ENCODE measurements around the gene PSMA3.
"Not testable (repeated sequence)": the region's sequence is repeated elsewhere in the genome, so short reads cannot be mapped to it uniquely, and the experiment has no call there.

PSMA3 gene

DNA sequence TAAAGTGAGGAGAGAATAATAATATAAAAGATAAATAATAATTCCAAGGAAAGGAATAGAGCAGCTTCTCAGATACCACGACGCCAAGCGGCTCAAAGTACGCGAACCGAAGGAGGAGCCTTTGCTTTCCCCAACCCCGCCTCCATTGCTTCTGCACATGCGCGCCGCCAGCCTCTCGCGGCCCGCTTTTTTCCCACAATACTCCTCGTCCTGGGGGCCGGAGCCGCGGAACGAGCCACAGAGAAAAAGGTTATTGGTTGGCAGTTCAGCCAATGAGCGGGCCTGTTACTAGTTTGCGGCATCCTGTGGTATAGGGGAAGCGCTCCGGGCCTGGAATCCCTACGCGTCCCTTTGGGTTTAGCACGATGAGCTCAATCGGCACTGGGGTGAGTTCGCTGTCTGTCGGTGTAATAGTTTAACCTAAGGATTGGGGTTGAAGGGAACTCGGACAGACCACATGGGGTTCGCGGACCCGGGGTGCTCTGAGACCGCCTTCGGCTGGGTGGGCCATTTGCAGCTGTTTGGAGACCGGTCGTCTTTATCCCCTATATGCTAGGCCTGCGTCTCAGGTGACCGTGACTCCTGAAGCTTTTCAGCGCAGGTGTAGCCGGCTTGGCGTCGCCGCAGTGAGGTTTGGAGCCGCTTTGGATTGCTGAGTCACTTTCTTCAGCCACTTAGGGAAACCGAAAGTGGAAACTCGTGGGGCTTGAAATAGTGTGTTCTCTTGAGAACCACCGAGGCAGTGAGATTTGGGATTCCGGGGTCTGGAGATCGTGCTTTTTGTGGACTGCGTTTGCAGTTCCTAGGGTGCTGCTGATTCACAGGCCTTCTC, at the start of gene PSMA3:
Gene PSMA3, plus strand, starts transcription at position 288 of the 832 bp plus-strand sequence. Its CDS starts 78 bp downstream, at position 366.
- peak; percentile 98 for DNase-seq

DNA sequence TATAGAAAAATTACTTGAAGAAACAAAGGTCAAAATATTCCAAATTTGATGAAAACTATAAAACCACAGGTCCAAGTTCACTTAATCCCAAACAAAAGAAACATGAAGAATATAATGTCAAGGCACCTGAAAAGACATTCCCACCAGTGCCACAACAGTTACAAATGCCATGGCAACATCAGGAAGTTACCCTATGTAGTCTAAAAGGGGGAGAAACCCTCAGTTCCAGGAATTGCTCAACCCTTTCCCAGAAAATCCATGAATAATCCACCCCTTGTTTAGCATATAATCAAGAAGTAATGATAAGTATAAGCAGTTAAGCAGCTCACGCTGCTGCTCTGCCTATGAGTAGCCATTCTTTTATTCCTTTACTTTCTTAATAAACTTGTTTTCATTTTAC, 48.4 kb upstream of the PSMA3 start:
- no peak for DNase-seq

DNA sequence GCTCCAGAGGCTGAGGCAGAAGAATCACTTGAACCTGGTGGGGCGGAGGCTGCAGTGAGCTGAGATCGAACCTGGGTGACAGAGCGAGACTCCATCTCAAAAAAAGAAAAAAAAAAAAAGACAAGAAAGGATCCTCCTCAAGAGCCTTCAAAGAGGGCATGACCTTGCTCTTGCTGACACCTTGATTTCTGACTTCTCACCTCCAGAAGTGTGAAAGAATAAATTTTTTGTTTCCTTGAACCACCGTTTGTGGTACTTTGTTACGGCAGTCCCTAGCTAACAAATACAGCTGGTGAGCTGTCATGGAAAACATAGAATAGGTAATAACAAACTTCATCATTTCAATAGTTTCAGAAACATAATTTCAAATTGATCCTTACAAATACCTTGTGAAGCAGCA, 46.6 kb upstream of the PSMA3 start:
- no peak for DNase-seq

DNA sequence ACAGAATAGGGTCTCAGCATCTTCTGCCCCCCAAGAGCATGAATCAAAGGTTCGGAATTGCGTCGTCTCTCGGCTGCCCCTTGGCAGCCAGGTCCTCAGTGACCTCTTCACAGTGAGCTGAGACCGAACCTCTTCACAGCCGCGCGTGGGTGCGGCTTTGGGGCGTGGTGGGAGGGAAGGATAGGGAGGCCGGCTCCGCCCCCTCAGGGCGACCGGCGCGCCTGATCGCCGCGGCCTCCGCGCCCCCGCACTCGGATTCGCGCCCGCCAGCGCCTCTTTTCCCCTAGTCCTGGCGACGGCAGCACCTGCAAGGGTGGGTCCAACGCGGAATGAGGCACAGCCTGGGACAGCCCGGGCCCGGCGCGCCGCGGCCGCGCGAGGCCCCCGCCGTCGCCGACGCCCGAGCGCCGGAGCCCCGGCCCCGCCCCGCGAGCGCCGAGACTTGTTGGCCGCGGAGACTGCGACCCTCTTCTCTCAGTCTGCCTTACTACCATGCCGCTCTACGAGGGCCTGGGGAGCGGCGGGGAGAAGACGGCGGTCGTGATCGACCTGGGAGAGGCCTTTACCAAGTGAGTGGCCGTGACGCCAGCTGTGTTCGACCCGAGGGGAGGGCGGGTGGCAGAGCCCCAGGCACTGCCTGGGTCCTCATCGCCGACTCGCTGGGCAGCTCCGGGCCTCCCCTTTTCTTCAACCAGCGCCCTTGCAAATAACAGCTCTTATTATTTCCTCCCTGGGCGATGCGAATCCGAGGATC, 44.7 kb upstream of the PSMA3 start, which contains the start of gene ACTR10:
Gene ACTR10, plus strand, starts transcription at position 424 of the 754 bp plus-strand sequence. Its CDS starts 69 bp downstream, at position 493.
- DNase-seq, result peak; percentile 87

DNA sequence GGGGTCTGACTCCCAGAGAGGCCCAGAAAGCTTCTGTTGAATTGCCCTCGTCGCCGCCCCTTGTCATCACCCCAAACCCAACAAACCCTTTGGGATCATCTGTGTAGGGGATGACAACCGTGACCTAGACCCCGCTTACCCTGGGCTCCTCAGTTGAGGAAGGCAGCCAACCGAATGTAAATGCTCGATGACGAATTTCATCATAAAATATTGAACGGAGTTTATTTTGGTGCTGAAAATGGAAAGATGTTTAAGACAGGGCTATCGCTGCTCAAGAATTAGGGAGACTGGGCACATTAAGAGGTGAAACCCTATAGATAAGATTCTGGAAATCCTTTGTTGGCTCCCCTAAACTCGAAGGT, 44.2 kb upstream of the PSMA3 start:
- DNase-seq, result no peak

DNA sequence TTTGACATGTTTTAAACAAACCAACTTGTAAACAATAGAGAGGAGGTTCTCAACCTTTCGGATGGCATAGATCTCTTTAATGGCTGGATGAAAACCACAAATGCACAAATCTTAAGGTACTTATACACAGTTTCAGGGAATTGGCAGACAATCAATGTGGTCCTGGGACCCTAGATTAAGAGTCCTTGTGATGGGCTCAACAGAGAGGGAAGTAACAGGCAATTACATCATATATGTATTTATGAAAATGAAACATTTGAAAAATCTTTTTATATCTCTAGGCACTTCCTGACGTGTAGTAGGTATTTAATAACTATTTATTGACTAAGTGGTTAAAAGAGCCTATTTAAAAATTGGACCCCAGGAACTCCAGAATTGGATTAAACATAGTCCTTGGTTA, 43.8 kb upstream of the PSMA3 start:
- DNase-seq, result no peak

DNA sequence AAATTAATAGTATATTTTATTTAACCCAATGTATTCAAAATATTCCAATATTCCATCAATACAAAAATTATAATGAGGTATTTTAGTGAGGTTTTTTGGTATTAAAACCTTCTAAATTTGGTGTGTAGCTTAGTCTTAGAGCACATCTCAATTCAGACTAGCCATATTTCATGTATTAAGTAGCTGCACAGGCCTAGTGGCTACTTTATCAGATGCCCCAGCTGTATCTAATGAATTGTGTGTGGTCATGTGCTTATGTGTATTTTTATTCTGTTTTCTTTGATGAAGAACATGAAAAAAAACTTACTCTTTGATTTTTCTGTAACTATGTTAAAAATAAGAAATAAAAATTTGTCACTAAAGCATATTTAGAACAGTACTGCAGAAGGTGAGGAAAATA, 31.5 kb upstream of the PSMA3 start:
- DNase-seq, result no peak

DNA sequence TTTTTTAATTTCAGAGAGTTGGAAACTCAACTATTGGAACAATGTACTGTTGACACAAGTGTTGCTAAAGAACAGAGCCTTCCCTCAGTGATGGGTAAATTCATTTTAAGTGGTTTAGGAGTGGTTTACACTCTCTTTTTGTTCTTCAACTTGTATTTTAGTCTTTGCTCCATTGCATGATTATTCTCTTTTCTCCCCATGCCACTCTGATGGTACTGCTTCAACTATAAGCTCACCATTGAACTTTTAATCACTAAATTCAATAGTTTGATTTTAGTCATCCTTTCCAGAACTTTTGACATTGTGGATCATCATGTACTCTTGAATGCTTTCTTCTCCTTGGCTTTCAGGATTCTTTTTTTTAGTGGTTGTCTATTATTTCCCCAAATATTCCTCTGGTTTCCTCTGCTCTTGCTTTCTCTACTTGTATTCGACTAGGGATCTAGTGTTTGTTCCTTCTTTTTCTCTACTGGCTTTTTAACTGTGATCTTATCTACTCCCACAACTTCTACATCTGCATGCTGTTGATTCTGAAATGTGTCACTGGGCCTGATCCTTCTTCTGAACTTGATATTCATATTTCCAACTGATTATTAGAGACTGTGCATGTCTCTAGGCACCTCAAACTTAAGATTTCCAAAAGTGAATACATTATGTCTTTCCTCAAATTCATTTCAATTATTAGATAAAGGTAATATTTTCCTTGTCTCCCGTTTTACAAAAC, 29.3 kb upstream of the PSMA3 start:
- no peak for DNase-seq

DNA sequence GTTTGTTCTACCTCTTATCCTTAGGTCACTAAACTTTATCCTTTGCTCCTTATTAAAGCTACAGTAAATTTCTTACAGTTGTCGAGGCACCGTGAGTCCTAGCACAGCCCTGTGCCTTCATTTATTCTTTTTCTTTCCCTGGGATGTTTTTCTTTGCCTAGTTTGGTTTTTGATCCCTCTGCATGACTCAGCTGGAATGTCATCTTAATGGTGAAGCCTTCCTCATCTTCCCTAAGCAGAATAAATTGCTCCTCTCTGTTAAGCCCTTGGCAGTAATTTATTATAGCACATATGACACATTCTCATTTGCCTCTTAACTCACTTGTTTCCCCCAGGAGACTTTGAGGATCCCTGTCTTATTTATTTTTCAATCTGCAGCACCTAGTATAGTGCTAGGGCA, 28.1 kb upstream of the PSMA3 start:
- DNase-seq, result no peak

DNA sequence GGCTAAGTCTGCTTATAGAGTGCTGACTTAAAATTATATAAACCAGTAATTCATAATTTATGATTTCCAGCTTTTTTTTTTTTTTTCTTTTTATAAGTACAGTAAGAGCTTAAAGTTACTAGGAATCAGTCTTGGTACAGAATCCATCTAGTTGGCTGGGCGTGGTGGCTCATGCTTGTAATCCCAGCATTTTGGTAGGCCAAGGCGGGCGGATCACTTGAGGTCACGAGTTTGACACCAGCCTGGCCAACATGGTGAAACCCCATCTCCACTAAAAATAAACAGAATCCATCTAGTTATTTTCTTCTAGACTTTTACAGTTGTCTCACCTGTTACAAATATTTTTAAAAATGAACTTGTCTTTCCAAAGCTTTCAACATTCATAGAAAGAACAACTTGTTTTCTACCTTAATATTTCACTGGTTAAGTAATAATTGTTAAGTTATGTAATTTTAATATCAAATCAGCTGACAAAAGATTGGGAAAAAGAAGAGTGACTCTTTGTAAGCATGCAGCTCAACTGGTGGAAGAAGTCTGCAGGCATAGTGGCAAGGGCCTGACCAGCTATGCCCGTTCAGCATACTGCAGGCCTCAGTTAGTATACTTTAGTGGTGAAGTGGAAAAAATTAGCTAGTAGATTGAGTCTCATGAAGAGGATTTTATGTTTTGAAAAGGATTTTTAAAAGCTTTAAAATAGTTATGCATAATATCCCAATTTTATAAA, 17.4 kb upstream of the PSMA3 start:
- no peak for DNase-seq

DNA sequence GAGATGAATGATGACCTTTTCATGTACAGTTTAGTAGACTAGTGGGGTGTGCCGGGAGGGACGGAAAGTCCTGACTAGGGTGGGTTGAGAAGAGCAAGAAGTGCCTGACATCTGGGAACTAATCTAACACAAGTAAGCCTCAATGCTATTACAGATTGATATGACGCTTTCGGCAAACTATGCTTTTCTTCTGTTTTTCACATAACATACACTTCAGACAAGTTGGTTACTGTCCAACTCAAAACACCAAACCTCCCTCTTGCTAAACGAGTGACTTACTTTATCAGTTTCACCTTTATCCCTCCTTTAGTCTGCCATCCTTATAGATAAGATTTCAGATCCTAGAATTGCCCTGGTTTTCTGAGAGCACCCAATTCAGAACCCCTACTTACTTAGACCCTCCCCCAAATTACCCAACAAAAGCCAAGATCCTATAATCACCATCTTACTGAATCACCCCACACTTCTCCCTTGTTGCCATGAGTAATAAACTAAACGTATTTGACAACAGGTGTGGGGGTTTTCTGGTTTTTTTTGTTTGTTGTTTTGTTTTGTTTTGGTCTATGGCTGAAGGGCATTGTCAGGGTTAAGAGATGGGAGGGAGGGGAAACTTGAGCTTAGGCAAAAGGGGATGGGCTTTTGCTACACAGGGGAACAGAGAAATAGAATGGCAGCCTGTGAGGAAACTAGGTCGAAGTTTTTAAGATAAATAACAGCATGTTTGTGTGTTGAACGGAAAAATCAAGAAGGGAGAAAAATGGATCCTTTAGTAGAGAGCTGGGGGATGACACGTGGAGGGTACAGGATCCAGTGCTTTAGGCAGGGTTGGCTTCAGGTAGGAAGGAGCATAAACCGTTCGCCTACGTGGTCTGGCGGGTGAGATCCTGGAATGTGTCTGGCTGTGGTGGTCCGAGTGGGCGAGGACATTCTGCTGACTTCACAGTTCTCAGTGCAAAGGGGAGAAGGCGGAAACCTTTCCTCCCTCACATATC, 6.1 kb upstream of the PSMA3 start:
- no peak for DNase-seq

DNA sequence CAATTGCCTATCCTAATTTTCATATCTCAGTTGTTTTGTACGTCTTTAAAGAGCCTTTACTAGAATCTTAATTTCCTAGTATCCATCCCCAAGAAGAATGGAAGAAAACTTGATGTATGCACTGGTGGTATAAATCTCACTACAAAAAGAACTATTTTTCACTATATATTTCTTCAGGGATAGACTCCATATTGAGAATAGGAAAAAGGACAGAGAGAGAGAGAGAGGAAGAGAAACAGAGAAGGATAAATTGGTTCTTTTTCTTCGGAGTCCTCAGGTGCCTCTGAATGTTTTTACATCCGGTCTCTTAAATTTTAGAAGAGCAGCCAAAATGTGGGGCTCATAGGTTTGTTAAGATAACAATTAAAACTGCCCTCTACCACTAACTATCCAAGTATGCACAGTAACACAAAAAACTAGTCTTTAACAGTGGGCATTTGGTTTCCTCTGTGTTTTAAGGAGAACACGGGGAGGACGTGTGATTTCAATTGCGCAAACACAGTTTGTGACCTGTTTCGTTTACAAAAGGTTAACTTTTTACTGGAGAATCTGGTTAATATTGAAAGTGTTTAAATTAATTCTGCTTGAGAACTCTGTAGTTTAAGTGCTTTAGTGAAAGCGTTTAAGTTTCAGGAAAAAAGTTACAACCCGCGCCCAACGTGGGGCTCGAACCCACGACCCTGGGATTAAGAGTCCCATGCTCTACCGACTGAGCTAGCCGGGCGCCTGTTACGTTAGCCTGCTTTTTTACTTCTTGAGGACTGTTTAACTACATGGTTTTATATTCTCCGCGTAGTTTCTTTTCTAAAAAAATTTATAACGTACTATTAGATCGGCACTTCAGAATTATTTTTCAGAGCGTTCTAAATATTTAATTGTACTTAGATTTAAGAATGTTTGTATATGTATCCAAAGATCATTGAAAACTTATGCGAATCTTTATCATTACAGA, 5.1 kb upstream of the PSMA3 start:
- DNase-seq, result peak; percentile 68

DNA sequence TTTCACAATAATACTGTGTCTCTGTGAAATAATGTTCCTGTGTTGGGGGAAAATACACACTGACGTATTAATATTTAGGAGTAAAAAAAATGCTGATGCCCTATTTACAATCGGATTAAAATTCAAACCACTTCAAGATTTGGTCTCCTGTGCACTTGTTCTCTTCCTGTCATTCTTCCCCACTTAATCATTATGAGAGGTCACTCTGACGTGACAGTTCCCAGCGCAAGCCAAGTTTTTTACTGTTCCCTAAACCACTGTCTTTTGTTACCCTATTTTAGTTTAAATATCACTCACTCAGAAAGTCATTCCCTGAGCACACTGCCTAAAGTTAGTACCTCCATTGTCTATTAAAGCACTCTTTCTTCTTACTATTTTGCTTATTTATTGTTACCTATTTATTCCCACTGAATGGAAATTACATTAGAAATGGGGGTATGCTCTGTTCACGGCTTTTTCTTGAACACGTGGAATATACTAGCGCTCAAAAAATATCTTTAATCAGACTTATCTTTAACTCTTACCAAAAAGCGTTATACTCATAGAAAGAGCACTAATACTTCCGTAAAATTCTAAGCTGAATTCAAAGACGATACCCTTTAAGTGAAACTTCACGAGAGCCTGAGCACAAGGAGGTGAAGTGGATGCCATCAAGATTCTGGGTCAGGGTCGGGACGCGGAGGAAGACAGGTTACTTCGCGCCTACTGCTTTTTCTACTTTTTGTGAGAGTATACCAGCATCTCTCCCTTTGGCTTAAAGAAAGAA, 670 bp upstream of the PSMA3 start:
- DNase-seq, result peak; percentile 12

DNA sequence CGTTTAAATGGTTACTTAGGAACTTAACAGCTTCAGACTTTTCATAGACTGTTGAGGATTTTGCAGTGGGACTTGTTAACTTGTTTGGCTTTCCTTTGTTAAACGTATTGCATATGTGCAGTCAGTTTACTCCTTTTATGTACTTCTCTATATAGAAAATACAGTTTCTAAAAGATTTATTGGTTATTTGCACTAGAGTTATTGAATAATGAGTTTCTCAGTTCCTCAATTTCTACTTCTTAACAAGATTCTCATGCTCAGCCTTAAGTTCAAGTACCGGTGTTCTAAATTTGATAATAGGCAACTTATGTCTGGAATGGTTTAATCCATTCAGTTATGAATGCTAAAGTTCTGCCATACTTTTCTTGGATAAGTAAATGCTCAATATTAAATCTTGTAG, 919 bp downstream of the PSMA3 start:
- DNase-seq, result no peak

DNA sequence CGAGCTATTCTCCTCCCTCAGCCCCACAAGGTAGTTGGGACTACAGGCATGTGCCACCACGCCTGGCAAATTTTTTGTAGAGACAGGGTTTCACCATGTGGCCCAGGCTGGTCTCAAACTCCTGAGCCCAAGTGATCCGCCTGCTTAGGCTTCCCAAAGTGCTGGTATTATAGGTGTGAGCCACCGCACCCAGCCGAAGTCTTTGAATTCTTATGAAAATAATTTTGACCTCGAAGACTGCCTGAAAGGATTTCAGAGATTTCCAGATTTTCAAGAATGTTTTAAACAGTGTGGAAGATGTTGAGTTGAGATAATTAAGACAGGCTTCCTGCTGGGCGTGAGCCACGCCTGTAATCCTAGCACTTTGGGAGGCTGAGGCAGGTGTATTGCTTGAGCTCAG, 5.0 kb downstream of the PSMA3 start:
- no peak for DNase-seq

DNA sequence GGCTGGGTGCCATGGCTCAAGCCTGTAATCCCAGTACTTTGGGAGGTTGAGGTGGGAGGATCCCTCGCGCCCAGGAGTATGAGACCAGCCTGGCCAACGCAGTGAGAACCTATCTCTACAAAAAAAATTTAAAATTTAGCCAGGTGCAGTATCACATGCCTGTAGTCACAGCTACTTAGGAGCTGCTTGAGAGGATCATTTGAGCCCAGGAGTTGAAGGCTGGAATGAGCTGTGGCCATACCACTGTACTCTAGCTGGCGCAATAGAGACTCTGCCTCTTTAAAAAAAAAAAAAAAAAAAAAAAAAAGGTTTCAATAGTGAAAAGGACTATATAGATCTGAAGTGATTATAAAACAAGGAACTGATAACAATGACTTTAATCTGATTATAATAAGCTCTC, 13.5 kb downstream of the PSMA3 start:
- no peak for DNase-seq

DNA sequence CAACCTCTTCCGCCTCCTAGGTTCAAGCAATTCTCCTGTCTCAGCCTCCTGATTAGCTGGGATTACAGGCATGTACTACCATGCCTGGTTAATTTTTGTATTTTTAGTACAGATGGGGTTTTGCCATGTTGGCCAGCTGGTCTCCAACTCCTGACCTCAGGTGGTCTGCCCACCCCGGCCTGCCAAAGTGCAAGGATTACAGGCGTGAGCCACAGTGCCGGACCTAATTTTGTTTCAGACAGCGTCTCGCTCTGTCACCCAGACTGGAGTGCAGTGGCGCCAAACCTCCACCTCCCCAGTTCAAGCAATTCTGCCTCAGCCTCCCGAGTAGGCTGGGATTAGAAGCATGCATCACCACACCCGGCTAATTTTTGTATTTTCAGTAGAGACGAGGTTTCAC, 17.4 kb downstream of the PSMA3 start:
- DNase-seq, result not testable (repeated sequence)

DNA sequence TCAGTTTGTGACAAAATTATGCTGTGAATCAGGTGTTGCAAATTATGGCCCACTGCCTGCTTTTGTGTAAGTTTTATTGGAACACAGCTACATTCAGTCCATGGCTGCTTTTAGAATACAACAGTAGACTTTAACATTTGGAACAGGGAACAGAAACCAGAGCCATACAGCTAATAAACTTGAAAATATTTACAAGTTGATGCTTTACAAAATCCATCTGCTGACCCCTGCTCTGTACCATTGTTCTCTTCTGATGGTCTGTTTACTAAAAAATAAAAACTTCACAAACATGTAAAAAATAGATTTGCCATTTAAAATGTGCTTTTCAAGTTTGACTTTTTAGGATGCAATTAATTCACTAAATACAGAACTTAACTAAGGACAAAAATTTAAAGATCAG, 20.8 kb downstream of the PSMA3 start:
- DNase-seq, result no peak

DNA sequence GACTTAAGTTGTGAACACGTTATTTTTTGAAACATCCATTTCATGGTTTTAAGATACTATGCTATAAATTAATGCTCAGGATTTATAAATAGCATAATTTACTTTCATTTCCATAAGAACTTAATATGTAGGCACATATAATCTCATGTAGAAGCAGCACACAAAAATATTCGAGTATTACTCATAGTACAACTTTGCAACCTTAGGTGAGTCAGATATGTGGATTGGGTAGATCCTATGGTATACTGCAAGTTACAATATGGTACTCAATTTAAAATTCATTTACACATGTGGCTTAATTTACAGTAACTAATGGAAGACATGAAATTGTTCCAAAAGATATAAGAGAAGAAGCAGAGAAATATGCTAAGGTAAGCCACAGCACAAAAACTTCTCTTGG, 26.0 kb downstream of the PSMA3 start:
- DNase-seq, result no peak
